T-helper 2 cell treated with Interferon-gamma antibody and Interleukin-4, amounts not matched to agents 100 ng/mL and 5 ng/mL, for 36 hours (primary cell): ENCODE data around the gene ZNF701. TPM values are rescaled to one million over a fixed set of nuclear protein-coding genes. Genes with fewer than 3 reads are reported as not detected.

ENCODE experiments used
- intact Hi-C: fragments of 100-400 bp; cut with micrococcal nuclease; formaldehyde crosslinking; loops from one replicate; pipeline ENCODE4 v1.15.1; 2023
- total RNA-seq: library from RNA; stranded (reverse); gene quantifications from 2 replicates; pipeline ENCODE4 v1.2.3, GENCODE V29; 2022

Gene ZNF701
- total RNA-seq, 1 donor from 2014 or later: 23.7 TPM

DNA sequence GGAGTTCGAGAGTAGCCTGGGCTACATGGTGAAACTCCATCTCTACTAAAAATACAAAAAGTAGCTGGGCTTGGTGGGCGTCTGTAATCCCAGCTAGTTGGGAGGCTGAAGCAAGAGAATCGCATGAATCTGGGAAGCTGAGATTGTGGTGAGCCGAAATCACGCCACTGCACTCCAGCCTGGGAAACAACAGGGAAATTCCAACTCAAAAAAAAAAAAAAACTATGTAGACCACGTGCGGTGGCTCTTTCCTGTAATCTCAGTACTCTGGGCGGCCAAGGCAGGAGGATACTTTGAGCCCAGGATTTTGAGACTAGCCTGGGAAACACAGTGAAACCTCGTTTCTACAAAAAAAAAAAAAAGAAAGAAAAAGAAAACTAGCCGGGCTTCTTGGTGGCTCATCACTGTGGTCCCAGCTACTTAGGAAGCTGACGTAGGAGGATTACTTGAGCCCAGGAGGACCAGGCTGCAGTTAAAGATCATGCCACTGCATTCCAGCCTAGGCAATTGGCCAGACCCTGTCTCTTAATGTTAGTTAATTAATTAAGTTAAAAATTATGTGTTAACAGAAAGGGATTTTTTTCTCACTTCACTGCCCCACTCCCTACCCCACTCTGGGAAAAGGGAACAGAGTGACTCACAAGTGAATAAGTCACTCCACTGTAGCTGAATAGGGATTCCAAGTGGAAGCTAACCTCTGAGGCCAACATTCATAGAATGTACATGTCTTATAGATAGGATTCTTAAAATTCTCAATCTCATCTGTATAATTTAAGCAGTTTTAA is 65.9 kb downstream of the ZNF701 start:
- intact Hi-C loops: loop anchor here (5.0 to 10.0 kb wide), 2 partner anchors 306 to 329 kb away; partner anchors contain the start of gene ZNF816

Other genes starting within 250 kb of the ZNF701 start
- gene ZNF610, start 234.0 kb upstream of the ZNF701 start, total RNA-seq: 0.59 and 1.0 TPM in 2 replicates
- gene ZNF880, start 200.4 kb upstream of the ZNF701 start, total RNA-seq: 7.7 and 10.7 TPM in 2 replicates
- gene ZNF528, start 172.4 kb upstream of the ZNF701 start, total RNA-seq: 9.8 and 10.8 TPM in 2 replicates
- gene ZNF534, start 141.1 kb upstream of the ZNF701 start, total RNA-seq: not detected in 2 replicates
- 0.20 and 0.36 TPM in 2 replicates for gene ZNF578, start 116.7 kb upstream of the ZNF701 start, total RNA-seq
- 27.2 and 30.3 TPM in 2 replicates for gene ZNF808, start 42.6 kb upstream of the ZNF701 start, total RNA-seq
- gene ZNF83, start 68.1 kb downstream of the ZNF701 start, total RNA-seq: 37.7 and 43.1 TPM in 2 replicates
- 29.3 and 29.6 TPM in 2 replicates for gene ZNF611, start 164.8 kb downstream of the ZNF701 start, total RNA-seq
- 12.0 and 13.1 TPM in 2 replicates for gene ZNF600, start 216.5 kb downstream of the ZNF701 start, total RNA-seq